Pancreas (tissue), 10 donors: ENCODE data around the gene AP5Z1. TPM values are rescaled to one million over a fixed set of nuclear protein-coding genes. Genes with fewer than 3 reads are reported as not detected.
A peak's percentile ranks its signal among the peaks of the same experiment; 100 is the strongest.

Experiments
- ATAC-seq, 4 donors: fragments of 200-7000 bp; cut with Tn5 transposase; one replicate each; pipeline versions ENCODE4 v1.8.0 to v1.9.1; 2020; ENCODE audit warnings: mild to moderate bottlenecking in 4 of 4, moderate library complexity in 4 of 4
- DNase-seq, 6 donors: peaks; one replicate each; pipeline ENCODE4 v3.0.0-alpha.2; 2020
- FAIRE-seq: peaks from 2 replicates; lab custom pipeline; 2012; peaks lifted over from hg19 to GRCh38; lab: Jason Lieb, UNC
- H3K27ac ChIP-seq, 4 donors: fragments of 200-600 bp; sonication (generic); 1 replicate in 3 of 4; 2 replicates in 1 of 4; pipeline versions ENCODE4 v1.5.0 to v1.8.0; 2020
- H3K27me3 ChIP-seq, 4 donors: fragments of 200-600 bp; one replicate each; pipeline ENCODE4 v1.8.0; 2021
- H3K36me3 ChIP-seq, 3 donors: fragments of 200-600 bp; sonication (generic) in 1 of 3; one replicate each; pipeline versions ENCODE4 v1.5.0 to v1.8.0; 2020 to 2021
- H3K4me1 ChIP-seq, 3 donors: fragments of 200-600 bp; one replicate each; pipeline ENCODE4 v1.8.0; 2021
- H3K4me3 ChIP-seq, 4 donors: fragments of 200-600 bp; sonication (generic) in 2 of 4; one replicate each; pipeline versions ENCODE4 v1.5.0 to v1.8.0; 2020 to 2021
- H3K9me3 ChIP-seq, 4 donors: fragments of 200-600 bp; one replicate each; pipeline ENCODE4 v1.8.0; 2021
- WGBS, 2 donors: extraction: QIAGEN DNeasy Blood & Tissue Kit; methylation state at CpG; one replicate each; pipeline ENCODE4 v1.1.7; 2013; 5-methylcytosine and 5-hydroxymethylcytosine counted together
- intact Hi-C, 3 donors: fragments of 100-400 bp; cut with DNase I; formaldehyde crosslinking; loops; one replicate each; pipeline versions ENCODE4 v1.11.1 to v1.14.2; 2022
- polyA plus RNA-seq, 2 donors: library from polyadenylated mRNA; stranded (reverse); fragments of 200-250 nt; gene quantifications; one replicate each; pipeline ENCODE4 v1.2.3, GENCODE V29; 2013
- total RNA-seq, 6 donors: library from RNA; stranded (reverse); fragmentation: NEBNext Ultra II Directional in 4 of 6; extraction: Animal tissue kit (Norgen Biotek cat#: 25700) in 4 of 6; gene quantifications; one replicate each; pipeline versions ENCODE4 v1.2.1 to v1.2.4, GENCODE V29; 2021 to 2023
- TF ChIP-seq, protein P1 (sequence below), 4 donors: fragments of 200-600 bp; sonication (generic) in 3 of 4; IDR thresholded peaks; one replicate each; pipeline versions ENCODE4 v1.5.0 to v1.8.0; 2021; ENCODE audit warnings: antibody characterized with exemption in 4 of 4
- donor health status: healthy with polysubstance abuse.
- donor health status: DM: no; HTN: no; CAD: no; lungs with moderate emphysema.
- donor health status: DM: no; HTN: no; CAD: no.
- donor health status: control.
- donor health status: control.
- donor health status: Bipolar disorder and iron deficiency.
- donor health status: DM: yes; HTN: yes; CAD: no.
- donor health status: DM: no; HTN: no; CAD: no.
- donor health status: DM: no; HTN: no; CAD: no.
- donor health status: DM: yes; HTN: yes; CAD: no.

The AP5Z1 gene
- total and polyA plus RNA-seq, 8 donors: 12.8 to 81.2 (median 18.3) TPM

DNA sequence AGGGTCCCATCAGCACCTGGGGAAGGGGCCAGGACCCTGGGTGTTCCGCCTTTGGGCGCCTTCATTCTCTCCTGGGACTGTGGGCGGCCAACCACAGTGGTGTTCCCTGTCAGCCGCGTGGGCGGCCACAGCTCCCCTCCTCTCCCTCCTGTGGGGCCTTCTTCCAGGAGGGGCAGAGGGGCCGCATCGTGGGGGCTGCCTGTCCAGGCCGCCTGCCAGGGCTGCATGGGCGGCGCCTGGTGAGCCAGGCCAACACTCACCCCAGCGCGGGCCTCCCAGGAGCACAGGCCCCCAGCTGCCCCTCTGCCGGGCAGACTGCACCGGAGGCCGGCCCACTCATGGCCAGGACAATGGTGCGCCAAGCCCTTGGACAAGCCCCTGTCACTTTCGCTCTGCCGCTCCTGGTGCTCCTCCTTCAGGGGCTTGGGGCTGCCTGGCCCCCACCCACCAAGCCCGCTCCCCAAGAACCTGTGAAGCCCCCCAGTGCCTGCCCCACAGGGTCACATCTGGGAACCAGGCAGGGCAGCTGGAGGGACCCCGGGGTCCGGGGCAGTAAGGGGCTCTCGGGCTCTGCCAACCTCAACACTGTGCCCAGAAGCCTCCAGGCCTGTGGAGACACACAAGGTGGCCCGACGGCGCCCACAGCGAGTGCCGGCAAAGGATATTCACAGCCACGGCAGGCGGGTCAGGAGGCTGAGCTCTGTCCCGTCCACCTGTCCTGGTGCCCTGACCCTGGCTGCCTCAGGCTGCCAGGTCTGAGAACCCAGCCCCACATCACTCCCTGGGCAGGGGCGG lies 42.8 kb downstream of the AP5Z1 start:
- ATAC-seq (no peak), DNase-seq (peak in 1 of 6 donors; percentile 75), FAIRE-seq (no peak)
- WGBS, 2 donors: 78 to 89% methylated on average over 23 to 32 of the region's 32 CpGs
- TF ChIP-seq, protein P1, sequence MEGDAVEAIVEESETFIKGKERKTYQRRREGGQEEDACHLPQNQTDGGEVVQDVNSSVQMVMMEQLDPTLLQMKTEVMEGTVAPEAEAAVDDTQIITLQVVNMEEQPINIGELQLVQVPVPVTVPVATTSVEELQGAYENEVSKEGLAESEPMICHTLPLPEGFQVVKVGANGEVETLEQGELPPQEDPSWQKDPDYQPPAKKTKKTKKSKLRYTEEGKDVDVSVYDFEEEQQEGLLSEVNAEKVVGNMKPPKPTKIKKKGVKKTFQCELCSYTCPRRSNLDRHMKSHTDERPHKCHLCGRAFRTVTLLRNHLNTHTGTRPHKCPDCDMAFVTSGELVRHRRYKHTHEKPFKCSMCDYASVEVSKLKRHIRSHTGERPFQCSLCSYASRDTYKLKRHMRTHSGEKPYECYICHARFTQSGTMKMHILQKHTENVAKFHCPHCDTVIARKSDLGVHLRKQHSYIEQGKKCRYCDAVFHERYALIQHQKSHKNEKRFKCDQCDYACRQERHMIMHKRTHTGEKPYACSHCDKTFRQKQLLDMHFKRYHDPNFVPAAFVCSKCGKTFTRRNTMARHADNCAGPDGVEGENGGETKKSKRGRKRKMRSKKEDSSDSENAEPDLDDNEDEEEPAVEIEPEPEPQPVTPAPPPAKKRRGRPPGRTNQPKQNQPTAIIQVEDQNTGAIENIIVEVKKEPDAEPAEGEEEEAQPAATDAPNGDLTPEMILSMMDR (IDR thresholded peaks at IDR 0.05): no peak
- no peaks in the 10 kb centered on the region for H3K9me3 ChIP-seq
- no peaks in the 10 kb centered on the region for H3K4me1 ChIP-seq
- intact Hi-C loops: no loop called here
- no peak overlapping the region for H3K4me3 ChIP-seq
- no peak overlapping the region for H3K27ac ChIP-seq
- H3K36me3 ChIP-seq: no peaks in the 10 kb centered on the region
- no peaks in the 10 kb centered on the region for H3K27me3 ChIP-seq

DNA sequence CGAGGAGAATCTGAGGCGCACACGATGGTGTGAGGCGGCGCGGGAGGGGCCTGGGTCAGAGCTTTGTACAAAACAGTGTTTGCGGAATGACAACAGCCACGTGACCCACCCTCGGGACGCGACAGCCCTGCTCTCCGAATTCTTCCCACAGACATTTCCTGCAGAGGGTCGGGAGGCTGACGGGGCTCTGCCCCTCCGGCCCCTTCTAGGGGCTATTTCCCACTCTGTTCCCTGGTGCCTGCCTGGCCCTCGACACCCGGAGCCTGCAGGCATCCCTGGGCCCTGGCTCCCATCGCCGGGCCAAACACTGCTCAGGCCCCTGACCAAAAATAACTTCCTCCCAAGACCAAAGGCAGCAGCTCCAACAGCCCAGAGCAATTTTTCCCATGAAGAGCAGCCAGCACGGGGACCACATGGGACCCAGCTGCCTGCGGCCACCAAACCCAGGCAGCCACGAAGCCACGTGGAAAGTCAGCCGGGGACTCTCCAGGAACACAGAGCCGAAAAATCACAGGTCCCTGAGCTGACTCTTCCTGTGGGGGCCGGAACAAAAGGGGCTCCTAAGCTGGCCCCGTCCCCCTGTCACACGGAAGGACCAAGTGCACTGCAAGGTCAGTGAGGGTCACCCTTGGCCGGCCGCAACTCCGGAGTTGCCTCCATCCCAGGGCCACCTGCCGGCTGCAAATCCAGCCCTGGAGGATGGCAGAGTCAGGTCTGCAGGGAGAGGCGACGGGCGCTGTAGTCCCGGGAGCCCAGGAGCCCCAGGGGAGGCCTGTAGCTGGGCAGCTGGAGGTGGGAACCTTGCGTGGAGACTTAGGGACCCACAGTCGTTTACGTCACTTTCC lies 44.4 kb downstream of the AP5Z1 start:
- no peak for FAIRE-seq
- H3K4me1 ChIP-seq: no peaks in the 10 kb centered on the region
- H3K4me3 ChIP-seq: no peak overlapping the region
- no peaks in the 10 kb centered on the region for H3K36me3 ChIP-seq
- TF ChIP-seq, protein P1 (IDR thresholded peaks at IDR 0.05): no peak
- no peaks in the 10 kb centered on the region for H3K9me3 ChIP-seq
- intact Hi-C loops: no loop called here
- 64 to 81% methylated on average over 33 to 39 of the region's 39 CpGs for WGBS, 2 donors
- no peak overlapping the region for H3K27ac ChIP-seq
- ATAC-seq: peak in 1 of 4 donors; percentile 29
- no peaks in the 10 kb centered on the region for H3K27me3 ChIP-seq
- DNase-seq: peak in 2 of 6 donors; percentile 50 to 56

DNA sequence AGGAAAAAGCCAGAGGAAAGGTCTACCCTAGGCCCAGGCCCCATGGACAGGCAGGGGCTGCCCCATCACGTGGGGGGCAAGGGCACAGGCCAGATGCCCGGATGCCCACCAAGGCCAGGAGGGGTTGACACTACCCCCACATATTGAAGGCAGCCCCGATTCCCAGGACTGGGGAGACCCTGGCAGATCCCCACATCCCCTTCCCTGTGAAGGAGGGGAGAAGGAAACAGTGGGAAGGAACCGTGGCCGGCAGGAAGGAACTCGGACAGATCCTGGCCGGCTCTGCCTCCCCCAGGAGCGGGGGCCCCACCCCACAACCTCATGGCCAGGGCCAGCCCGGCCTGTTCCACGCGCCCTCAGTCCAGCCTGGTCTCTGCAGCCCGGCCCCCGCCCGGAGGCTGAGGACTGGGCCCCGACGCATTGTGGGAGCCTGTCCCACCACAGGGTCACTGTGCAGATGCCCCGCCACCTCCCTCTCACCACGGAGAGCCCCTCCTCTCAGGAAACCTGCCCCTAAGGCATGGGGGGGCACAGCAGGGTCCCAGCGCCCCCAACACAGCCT lies 45.1 kb downstream of the AP5Z1 start:
- H3K36me3 ChIP-seq: no peaks in the 10 kb centered on the region
- TF ChIP-seq, protein P1 (IDR thresholded peaks at IDR 0.05): no peak
- no peak overlapping the region for H3K4me3 ChIP-seq
- DNase-seq: peak in 1 of 6 donors; percentile 54
- no peak overlapping the region for H3K27ac ChIP-seq
- intact Hi-C loops: no loop called here
- no peaks in the 10 kb centered on the region for H3K4me1 ChIP-seq
- no peaks in the 10 kb centered on the region for H3K27me3 ChIP-seq
- H3K9me3 ChIP-seq: no peaks in the 10 kb centered on the region
- FAIRE-seq: no peak
- 66 to 71% methylated on average over 17 to 19 of the region's 19 CpGs for WGBS, 2 donors
- no peak for ATAC-seq

DNA sequence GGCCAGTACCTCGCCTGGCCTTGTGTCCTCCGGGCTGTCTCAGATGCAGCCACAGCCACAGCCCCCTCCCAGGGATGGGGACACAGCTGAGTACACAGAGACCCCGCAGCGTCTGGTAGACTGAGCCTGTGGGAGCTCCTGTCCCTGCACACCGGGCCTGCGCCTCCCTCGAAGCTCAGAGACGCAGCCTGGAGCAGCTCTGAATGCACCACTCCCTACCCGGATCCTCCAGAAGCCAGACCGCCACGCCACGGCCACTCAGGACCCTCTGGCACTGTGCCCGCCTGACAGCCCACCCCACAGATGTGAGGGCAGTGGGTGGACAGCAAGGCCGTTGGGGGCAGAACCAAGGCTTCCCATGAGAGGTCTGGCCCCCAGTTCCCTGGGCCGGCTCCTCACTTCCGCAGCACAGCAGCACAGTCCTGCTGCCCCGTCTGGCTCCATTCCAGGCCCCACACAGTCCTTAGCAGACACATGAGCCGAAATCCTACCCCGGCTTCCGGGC lies 45.6 kb downstream of the AP5Z1 start:
- Histone ChIP-seq H3K4me3 (no peak overlapping the region), H3K27ac (no peak overlapping the region), H3K36me3 (no peaks in the 10 kb centered on the region), H3K27me3 (no peaks in the 10 kb centered on the region), H3K9me3 (no peaks in the 10 kb centered on the region), H3K4me1 (no peaks in the 10 kb centered on the region)
- TF ChIP-seq, protein P1 (IDR thresholded peaks at IDR 0.05): no peak
- intact Hi-C loops: no loop called here
- ATAC-seq (no peak), DNase-seq (peak in 2 of 6 donors; percentile 50 to 74), FAIRE-seq (no peak)
- 63 to 82% methylated on average over 20 of the region's 20 CpGs for WGBS, 2 donors
